ENCODE results near the gene AHNAK2. TPM values are rescaled to one million over a fixed set of nuclear protein-coding genes. Genes with fewer than 3 reads are reported as not detected.

AHNAK2 gene
- total RNA-seq, 4 donors from 2014 or later, result 3.2 to 19.0 (median 10.7) TPM

GRCh38 chr14:104957146-104958113 lies 20.7 kb downstream of the AHNAK2 start:
- Histone ChIP-seq H3K36me3 (no peaks in the 10 kb centered on the region), H3K4me3 (no peak overlapping the region), H3K27me3 (no peaks in the 10 kb centered on the region), H3K27ac (no peak overlapping the region), H3K9me3 (no peaks in the 10 kb centered on the region), H3K4me1 (no peaks in the 10 kb centered on the region)
- no peak for DNase-seq
- TF ChIP-seq CTCF (IDR thresholded peaks at IDR 0.05), result no peak

DNA sequence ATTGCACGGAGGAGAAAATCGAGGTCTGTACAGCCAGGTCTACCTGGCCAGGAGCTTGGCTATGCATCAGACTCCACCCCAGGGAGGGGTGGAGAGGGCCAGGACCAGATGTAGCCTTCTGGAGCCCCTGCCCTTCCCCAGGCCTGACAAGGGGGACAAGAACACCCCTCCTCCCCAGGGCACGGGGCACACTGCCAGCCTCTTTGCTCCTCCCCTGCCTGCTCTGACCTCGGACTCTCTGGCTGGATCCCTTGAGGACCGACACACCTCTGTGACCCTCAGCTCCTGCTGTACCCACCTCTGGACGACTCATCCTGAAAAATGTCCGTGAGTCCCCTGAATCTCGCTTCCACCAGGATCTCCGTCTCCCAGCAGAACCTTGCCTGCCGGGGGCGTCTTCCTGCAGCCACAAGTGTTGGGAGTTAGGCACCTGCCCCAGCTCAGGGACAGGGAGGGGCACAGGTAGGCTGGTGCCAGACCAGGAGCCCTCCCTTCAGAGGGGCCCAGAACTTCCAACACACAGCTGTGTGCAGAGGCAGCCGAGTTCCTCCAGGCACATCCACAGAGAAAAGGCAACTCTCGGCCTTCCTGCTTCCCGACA lies 21.8 kb downstream of the AHNAK2 start:
- TF ChIP-seq POLR2A (IDR thresholded peaks at IDR 0.05), result no peak
- no peak for TF ChIP-seq CTCF (IDR thresholded peaks at IDR 0.05)
- no peaks in the 10 kb centered on the region for H3K36me3 ChIP-seq

GRCh38 chr14:104955396-104955770 lies 22.8 kb downstream of the AHNAK2 start:
- Histone ChIP-seq H3K27me3 (no peaks in the 10 kb centered on the region), H3K4me3 (no peak overlapping the region), H3K4me1 (no peaks in the 10 kb centered on the region), H3K27ac (no peak overlapping the region), H3K9me3 (no peaks in the 10 kb centered on the region), H3K36me3 (no peaks in the 10 kb centered on the region)
- no peak for DNase-seq
- TF ChIP-seq CTCF (IDR thresholded peaks at IDR 0.05), result no peak
- TF ChIP-seq POLR2A (IDR thresholded peaks at IDR 0.05), result no peak

More for the DNA sequence above, 21.8 kb downstream of the AHNAK2 start:
- no peak for DNase-seq
- no peak overlapping the region for H3K4me3 ChIP-seq
- H3K9me3 ChIP-seq, result no peaks in the 10 kb centered on the region
- H3K27ac ChIP-seq, result no peak overlapping the region
- no peaks in the 10 kb centered on the region for H3K27me3 ChIP-seq
- H3K4me1 ChIP-seq, result no peaks in the 10 kb centered on the region

DNA sequence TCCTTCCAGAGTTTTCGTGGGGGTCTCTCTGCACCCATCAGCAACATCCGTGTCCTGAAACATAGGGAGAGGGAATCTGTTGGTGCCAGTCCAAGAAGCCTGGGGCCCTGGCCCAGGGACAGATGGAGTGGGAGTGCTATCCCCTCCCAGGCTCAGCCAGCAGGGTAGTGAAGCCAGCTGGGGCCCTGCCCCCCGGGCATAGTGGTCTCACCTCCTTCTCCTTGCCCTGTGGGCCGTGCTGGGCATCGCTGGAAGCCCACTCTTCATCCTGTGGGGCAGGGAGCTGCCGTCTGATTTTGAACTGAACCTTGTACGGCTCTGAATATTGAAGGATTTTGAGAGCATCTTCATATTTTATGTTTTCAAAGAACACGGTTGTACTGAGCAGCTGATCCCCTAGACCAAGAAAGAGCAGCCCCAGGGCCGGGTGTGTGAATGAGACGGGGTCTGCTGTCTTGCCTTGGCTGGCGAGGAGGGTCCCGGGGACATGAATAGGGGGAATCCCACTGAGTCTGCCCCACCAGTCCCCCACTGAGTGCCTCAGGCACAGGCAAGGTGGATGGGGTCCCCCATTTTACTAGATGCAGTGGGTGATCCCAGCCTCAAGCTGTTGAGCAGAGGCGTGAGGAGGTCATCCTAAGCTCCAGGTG lies 23.3 kb downstream of the AHNAK2 start:
- Histone ChIP-seq H3K4me1 (no peaks in the 10 kb centered on the region), H3K36me3 (no peaks in the 10 kb centered on the region), H3K27me3 (no peaks in the 10 kb centered on the region), H3K9me3 (no peaks in the 10 kb centered on the region), H3K27ac (no peak overlapping the region), H3K4me3 (no peak overlapping the region)
- no peak for DNase-seq
- TF ChIP-seq CTCF (IDR thresholded peaks at IDR 0.05) (no peak), POLR2A (IDR thresholded peaks at IDR 0.05) (no peak)

- no peak for TF ChIP-seq POLR2A (IDR thresholded peaks at IDR 0.05)
- DNase-seq, result no peak
- Histone ChIP-seq H3K4me3 (no peak overlapping the region), H3K27me3 (no peaks in the 10 kb centered on the region), H3K4me1 (no peaks in the 10 kb centered on the region), H3K27ac (no peak overlapping the region), H3K36me3 (no peaks in the 10 kb centered on the region), H3K9me3 (no peaks in the 10 kb centered on the region)
Observed at GRCh38 chr14:104953896-104954656, 24.1 kb downstream of the AHNAK2 start.

Measured in Peyer's patch (tissue), 4 donors.